B cell (primary cell): ENCODE measurements around the gene RAI1. TPM values are rescaled to one million over a fixed set of nuclear protein-coding genes. Genes with fewer than 3 reads are reported as not detected.

ENCODE experiments used
- ATAC-seq: fragments of 200-7000 bp; cut with Tn5 transposase; one replicate; pipeline ENCODE4 v1.10.0; 2021; ENCODE audit warnings: low read depth, mild to moderate bottlenecking, moderate number of reproducible peaks, moderate library complexity
- CTCF ChIA-PET: fragments of 350-600 bp; sonication (Branson Sonifier 250); formaldehyde crosslinking; loops from one replicate; lab custom pipeline; 2021; ENCODE audit warnings: antibody characterized with exemption, inconsistent platforms; lab: Charles Lee
- POLR2A ChIA-PET: fragments of 350-600 bp; sonication (Branson Sonifier 250); formaldehyde crosslinking; loops from one replicate; lab custom pipeline; 2021; ENCODE audit warnings: antibody characterized with exemption; lab: Charles Lee
- DNase-seq: peaks from one replicate; pipeline ENCODE4 v3.0.0; 2013
- H2AFZ ChIP-seq: 2 replicates; pipeline ENCODE4 v1.6.1; 2012; ENCODE audit warnings: mild to moderate bottlenecking, low read depth, low read length; ENCODE audit not compliant: insufficient read depth, poor library complexity, severe bottlenecking
- H3K27ac ChIP-seq, 2 donors: 1 replicate in 1 of 2; 2 replicates in 1 of 2; pipeline ENCODE4 v1.5.1; 2012 to 2013; ENCODE audit warnings: low read length in 2 of 2, mild to moderate bottlenecking in 2 of 2, moderate library complexity in 1 of 2
- H3K27me3 ChIP-seq, 4 experiments: fragments of 200-600 bp in 1 of 4; sonication (generic) in 1 of 4; replicated peaks in 1 of 4; 1 replicate in 2 of 4; 2 replicates in 2 of 4; pipeline versions ENCODE4 v1.6.1 to v1.7.0; 2013 to 2016; ENCODE audit warnings: low read length in 3 of 4, mild to moderate bottlenecking in 2 of 4, mixed read lengths in 1 of 4, moderate library complexity in 1 of 4; ENCODE audit not compliant: insufficient read depth in 4 of 4, control insufficient read depth in 3 of 4; ENCODE audit errors: control extremely low read depth in 1 of 4
- H3K36me3 ChIP-seq, 2 experiments: replicated peaks in 1 of 2; 1 replicate in 1 of 2; 2 replicates in 1 of 2; pipeline versions ENCODE4 v1.6.1 to v1.7.1; 2013; ENCODE audit warnings: low read length in 1 of 2; ENCODE audit not compliant: insufficient read depth in 2 of 2, control insufficient read depth in 1 of 2; ENCODE audit errors: control extremely low read depth in 1 of 2, extremely low read depth in 1 of 2
- H3K4me1 ChIP-seq, 2 donors: fragments of 200-600 bp in 1 of 2; sonication (generic) in 1 of 2; 1 replicate in 1 of 2; 2 replicates in 1 of 2; pipeline versions ENCODE4 v1.5.1 to v1.6.1; 2013 to 2017; ENCODE audit warnings: low read length in 2 of 2; ENCODE audit not compliant: control insufficient read depth in 2 of 2, insufficient read depth in 2 of 2
- H3K4me2 ChIP-seq: replicated peaks from 2 replicates; pipeline ENCODE3; 2012; ENCODE audit warnings: mild to moderate bottlenecking, low read depth, low read length; ENCODE audit not compliant: poor library complexity, severe bottlenecking
- H3K4me3 ChIP-seq, 5 experiments: fragments of 200-600 bp in 1 of 5; sonication (generic) in 1 of 5; 1 replicate in 3 of 5; 2 replicates in 2 of 5; pipeline versions ENCODE4 v1.5.1 to v1.7.0; 2011 to 2016; ENCODE audit warnings: low read length in 4 of 5, mild to moderate bottlenecking in 4 of 5, low read depth in 2 of 5, control low read depth in 1 of 5, moderate library complexity in 1 of 5; ENCODE audit not compliant: insufficient read depth in 1 of 5; ENCODE audit errors: control extremely low read depth in 1 of 5, extremely low read depth in 1 of 5
- H3K79me2 ChIP-seq: fragments of 200-600 bp; sonication (generic); one replicate; pipeline ENCODE4 v1.6.0; 2016; ENCODE audit warnings: low read length; ENCODE audit not compliant: control insufficient read depth, insufficient read depth
- H3K9ac ChIP-seq: fragments of 200-600 bp; sonication (generic); 2 replicates; pipeline ENCODE4 v1.6.1; 2017; ENCODE audit warnings: mild to moderate bottlenecking, low read length, moderate library complexity
- H3K9me3 ChIP-seq, 3 donors: one replicate each; pipeline versions ENCODE4 v1.6.1 to v1.7.1; 2013; ENCODE audit warnings: low read length in 2 of 3; ENCODE audit not compliant: control insufficient read depth in 2 of 3, insufficient read depth in 1 of 3; ENCODE audit errors: control extremely low read depth in 1 of 3
- H4K20me1 ChIP-seq: 2 replicates; pipeline ENCODE4 v1.6.0; 2012; ENCODE audit warnings: mild to moderate bottlenecking, low read length; ENCODE audit not compliant: insufficient read depth, control insufficient read depth, poor library complexity, severe bottlenecking
- H3K27ac Mint-ChIP-seq: one replicate; pipeline ENCODE4 v1.8.0; 2021; ENCODE audit warnings: mixed read lengths
- H3K27me3 Mint-ChIP-seq: one replicate; pipeline ENCODE4 v1.8.0; 2021; ENCODE audit warnings: mixed read lengths
- H3K4me1 Mint-ChIP-seq: one replicate; pipeline ENCODE4 v1.8.0; 2021; ENCODE audit warnings: mixed read lengths
- H3K4me3 Mint-ChIP-seq: one replicate; pipeline ENCODE4 v1.8.0; 2021; ENCODE audit warnings: mixed read lengths
- H3K9me3 Mint-ChIP-seq: one replicate; pipeline ENCODE4 v1.8.0; 2022; ENCODE audit warnings: mixed read lengths; ENCODE audit not compliant: insufficient read depth
- CTCF ChIP-seq: fragments of 200-600 bp; IDR thresholded peaks from one replicate; pipeline ENCODE4 v1.8.0; 2022; ENCODE audit warnings: antibody characterized with exemption, mild to moderate bottlenecking
- EZH2 ChIP-seq: IDR thresholded peaks from 2 replicates; pipeline ENCODE4 v1.6.1; 2012; ENCODE audit warnings: borderline replicate concordance, low read depth, mild to moderate bottlenecking, moderate library complexity, low read length; ENCODE audit not compliant: insufficient read depth, poor library complexity, severe bottlenecking
- WGBS: methylation state at CpG from one replicate; pipeline ENCODE4 v1.1.5; 2013; ENCODE audit warnings: missing lambda C conversion rate; ENCODE audit not compliant: insufficient coverage; 5-methylcytosine and 5-hydroxymethylcytosine counted together
- intact Hi-C: fragments of 100-400 bp; cut with micrococcal nuclease; formaldehyde crosslinking; loops from one replicate; pipeline ENCODE4 v1.10.0; 2022
- polyA plus RNA-seq: library from polyadenylated mRNA; depleted of rRNA; stranded (reverse); fragments of >200 nt; gene quantifications from 2 replicates; pipeline ENCODE4 v1.2.3, GENCODE V29; 2012
- total RNA-seq, 2 donors: library from RNA; stranded (reverse); fragments of 120-200 nt in 1 of 2; gene quantifications; 1 replicate in 1 of 2; 2 replicates in 1 of 2; pipeline versions ENCODE4 v1.2.3 to v1.2.4, GENCODE V29; 2013 to 2022

The RAI1 gene
- total and polyA plus RNA-seq, 2 donors (not counting 1 experiment from before 2014, with no cell fraction given) = 4.7 to 34.0 TPM

- Histone ChIP-seq H3K27me3 (no peaks in the 10 kb centered on the region), H3K4me1 (no peaks in the 10 kb centered on the region), H3K36me3 (peaks cover 0 to 4% of the 10 kb centered on the region in 2 experiments), H3K9ac (no peak overlapping the region), H3K9me3 (no peaks in the 10 kb centered on the region), H3K27ac (no peak overlapping the region), H4K20me1 (no peaks in the 10 kb centered on the region), H3K4me2 (no peak overlapping the region), H3K79me2 (no peaks in the 10 kb centered on the region), H3K4me3 (no peak overlapping the region), H2AFZ (no peak overlapping the region)
- 97% methylated on average over 10 of the region's 12 CpGs for WGBS
- ATAC-seq (no peak), DNase-seq (no peak)
- CTCF ChIA-PET = interaction anchor here (1.4 to 2.1 kb wide), 2 partner anchors 11 to 118 kb away, joined by 4 to 9 read pairs; no protein-coding TSS in a partner anchor
- H3K9me3 Mint-ChIP-seq = no peaks in the 10 kb centered on the region
- TF ChIP-seq EZH2 (no peak), CTCF (no peak)
- no peaks in the 10 kb centered on the region for H3K4me1 Mint-ChIP-seq
- intact Hi-C loops = no loop called here
- H3K4me3 Mint-ChIP-seq = no peak overlapping the region
- H3K27ac Mint-ChIP-seq = no peak overlapping the region
- POLR2A ChIA-PET = no interaction called here
- H3K27me3 Mint-ChIP-seq = no peaks in the 10 kb centered on the region
Measured at GRCh38 chr17:17800504-17801021, 119.3 kb downstream of the RAI1 start.

DNA sequence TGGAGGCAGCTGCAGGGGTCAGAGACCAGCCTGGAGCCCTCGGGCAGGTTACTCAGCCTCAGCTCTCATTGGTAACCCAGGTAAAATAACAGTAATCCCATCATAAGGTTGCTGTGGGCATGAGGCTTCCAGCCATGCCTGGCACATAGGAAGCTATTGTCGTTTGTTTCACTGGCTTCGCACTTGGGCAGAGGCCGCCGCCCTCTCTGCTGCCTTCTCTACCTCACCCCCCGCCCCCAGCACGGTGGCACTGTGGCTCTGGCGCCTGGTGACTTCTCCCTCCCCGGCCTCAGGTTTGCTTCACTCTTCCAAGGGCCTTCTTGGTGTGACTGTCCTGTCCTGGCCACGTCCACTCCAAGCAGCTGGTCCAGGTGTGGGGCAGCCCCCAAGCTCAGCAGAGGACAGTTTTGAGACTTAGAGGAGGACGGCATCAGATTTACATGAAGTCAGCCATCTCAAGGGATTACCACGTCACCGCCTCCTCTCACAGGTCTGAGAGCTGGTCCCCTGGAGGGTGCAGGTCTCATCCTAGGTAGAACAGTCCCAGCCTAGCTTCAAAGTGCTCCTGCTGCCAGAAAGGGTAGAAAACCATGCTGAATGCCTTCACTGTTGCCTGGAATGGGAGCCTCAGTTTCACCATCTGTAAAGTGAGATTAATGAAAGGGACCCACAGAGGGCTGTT is 120.7 kb downstream of the RAI1 start:
- Histone ChIP-seq H3K4me1 (no peaks in the 10 kb centered on the region), H3K79me2 (no peaks in the 10 kb centered on the region), H3K27me3 (no peaks in the 10 kb centered on the region), H3K9me3 (no peaks in the 10 kb centered on the region), H3K4me2 (no peak overlapping the region), H3K9ac (no peak overlapping the region), H3K4me3 (no peak overlapping the region), H4K20me1 (no peaks in the 10 kb centered on the region), H2AFZ (no peak overlapping the region), H3K27ac (no peak overlapping the region), H3K36me3 (no peaks in the 10 kb centered on the region)
- H3K9me3 Mint-ChIP-seq = no peaks in the 10 kb centered on the region
- no peak for TF ChIP-seq EZH2
- ChIA-PET POLR2A (interaction anchor here (0.6 kb wide), 1 partner anchor 27 kb away, joined by 3 read pairs; no protein-coding TSS in a partner anchor), CTCF (interaction anchor here (1.2 to 2.1 kb wide), 4 partner anchors 10 to 120 kb away, joined by 3 to 9 read pairs (median 4); no protein-coding TSS in a partner anchor)
- ATAC-seq = no peak
- intact Hi-C loops = no loop called here
- WGBS = 90% methylated on average over 13 of the region's 13 CpGs
- H3K27me3 Mint-ChIP-seq = no peaks in the 10 kb centered on the region
- no peak for DNase-seq
- no peak overlapping the region for H3K27ac Mint-ChIP-seq
- no peak overlapping the region for H3K4me3 Mint-ChIP-seq
- H3K4me1 Mint-ChIP-seq = no peaks in the 10 kb centered on the region
